GM12892 (cell line): ENCODE results near the gene NEU3. TPM values are rescaled to one million over a fixed set of nuclear protein-coding genes. Genes with fewer than 3 reads are reported as not detected.

Experiments
- DNase-seq: peaks from one replicate; pipeline ENCODE4 v3.0.0; 2011; ENCODE audit not compliant: insufficient read length
- FAIRE-seq: peaks from 2 replicates; lab custom pipeline; 2011; peaks lifted over from hg19 to GRCh38; lab: Jason Lieb, UNC
- POLR2A ChIP-seq: IDR thresholded peaks from 2 replicates; pipeline ENCODE4 v1.6.1; 2011; ENCODE audit warnings: low read depth, low read length, control low read depth
- POLR2AphosphoS5 ChIP-seq: IDR thresholded peaks from 2 replicates; pipeline ENCODE4 v1.6.1; 2011; ENCODE audit warnings: low read depth, low read length, control low read depth
- TAF1 ChIP-seq: IDR thresholded peaks from 2 replicates; pipeline ENCODE4 v1.6.1; 2011; ENCODE audit warnings: low read depth, mild to moderate bottlenecking, control low read depth, low read length, borderline replicate concordance
- polyA plus RNA-seq: library from polyadenylated mRNA; unstranded; fragments of >200 nt; gene quantifications from one replicate; pipeline ENCODE4 v1.2.1, GENCODE V29; 2012; ENCODE audit warnings: missing spikeins, inconsistent platforms; ENCODE audit not compliant: missing spikeins

Gene NEU3
- 8.6 TPM for polyA plus RNA-seq

- TF ChIP-seq POLR2A (peak; percentile 91), POLR2AphosphoS5 (peak; percentile 92), TAF1 (peak; percentile 32)
- peak; percentile 99 for FAIRE-seq
- peak; percentile 78 for DNase-seq
Measured at GRCh38 chr11:74988541-74989259, at the start of gene NEU3. TSS of gene NEU3 (plus strand) at chr11:74988933. CDS start at chr11:74989061, 128 bp downstream.

- TF ChIP-seq POLR2AphosphoS5 (no peak), TAF1 (no peak), POLR2A (no peak)
- DNase-seq (no peak), FAIRE-seq (no peak)
Measured at GRCh38 chr11:74941492-74941891, 47.2 kb upstream of the NEU3 start.

- TF ChIP-seq TAF1 (no peak), POLR2AphosphoS5 (no peak), POLR2A (no peak)
- FAIRE-seq (no peak), DNase-seq (no peak)
Measured at GRCh38 chr11:74942073-74942759, 46.5 kb upstream of the NEU3 start.

- no peak for DNase-seq
- TF ChIP-seq TAF1, result no peak
- no peak for TF ChIP-seq POLR2AphosphoS5
- TF ChIP-seq POLR2A, result no peak
- no peak for FAIRE-seq
Measured at GRCh38 chr11:74948546-74948897, 40.2 kb upstream of the NEU3 start.

- peak; percentile 100 for FAIRE-seq
Measured at GRCh38 chr11:74948898-74949752, 39.6 kb upstream of the NEU3 start, which contains the start of the genes SPCS2 and XRRA1. TSS of gene SPCS2 (plus strand) at chr11:74949266. CDS start at chr11:74949286, 20 bp downstream. TSS of gene XRRA1 (minus strand) at chr11:74949091. CDS start at chr11:74940878, 8,213 bp downstream.

GRCh38 chr11:74949753-74950137 is 39.0 kb upstream of the NEU3 start:
- FAIRE-seq, result peak; percentile 58

More at GRCh38 chr11:74948898-74949752, 39.6 kb upstream of the NEU3 start, which contains the start of the genes SPCS2 and XRRA1:
- peak; percentile 86 for DNase-seq
- TF ChIP-seq POLR2A, result peak; percentile 97
- TF ChIP-seq POLR2AphosphoS5, result peak; percentile 95
- TF ChIP-seq TAF1, result peak; percentile 91

GRCh38 chr11:74950374-74950969 is 38.3 kb upstream of the NEU3 start:
- FAIRE-seq (peak; percentile 57), DNase-seq (no peak)
- no peak for TF ChIP-seq TAF1

More at GRCh38 chr11:74949753-74950137, 39.0 kb upstream of the NEU3 start:
- DNase-seq, result no peak
- TF ChIP-seq POLR2AphosphoS5 (no peak), TAF1 (no peak), POLR2A (no peak)

GRCh38 chr11:74951226-74951625 is 37.5 kb upstream of the NEU3 start:
- DNase-seq, result no peak
- TF ChIP-seq POLR2A (no peak), TAF1 (no peak), POLR2AphosphoS5 (no peak)
- FAIRE-seq, result no peak

GRCh38 chr11:74952752-74953151 is 36.0 kb upstream of the NEU3 start:
- DNase-seq (no peak), FAIRE-seq (no peak)
- TF ChIP-seq POLR2AphosphoS5 (no peak), POLR2A (no peak), TAF1 (no peak)

- FAIRE-seq (peak; percentile 51), DNase-seq (no peak)
- no peak for TF ChIP-seq TAF1
Measured at GRCh38 chr11:74953451-74953850, 35.3 kb upstream of the NEU3 start.

GRCh38 chr11:74954199-74954598 is 34.5 kb upstream of the NEU3 start:
- DNase-seq (no peak), FAIRE-seq (peak; percentile 63)
- TF ChIP-seq POLR2A (no peak), TAF1 (no peak), POLR2AphosphoS5 (no peak)
